IPS-15b (cell line): ENCODE data around the gene VGLL2.

Source experiments
- H3K27me3 ChIP-seq: one replicate; pipeline ENCODE4 v1.6.1; 2013; ENCODE audit warnings: low read length; ENCODE audit not compliant: control insufficient read depth, insufficient read depth
- H3K36me3 ChIP-seq: one replicate; pipeline ENCODE4 v1.6.1; 2013; ENCODE audit warnings: low read length; ENCODE audit not compliant: control insufficient read depth, insufficient read depth
- H3K4me1 ChIP-seq: one replicate; pipeline ENCODE4 v1.6.1; 2013; ENCODE audit warnings: mild to moderate bottlenecking, low read length; ENCODE audit not compliant: control insufficient read depth, insufficient read depth
- H3K4me3 ChIP-seq: one replicate; pipeline ENCODE4 v1.5.1; 2013; ENCODE audit warnings: low read depth, low read length
- H3K9ac ChIP-seq: one replicate; pipeline ENCODE4 v1.6.1; 2013; ENCODE audit warnings: low read depth, mild to moderate bottlenecking, low read length
- H3K9me3 ChIP-seq: one replicate; pipeline ENCODE4 v1.6.1; 2013; ENCODE audit warnings: mild to moderate bottlenecking, low read length; ENCODE audit not compliant: control insufficient read depth, insufficient read depth

Gene VGLL2

GRCh38 chr6:117270843-117271507 lies 5.6 kb downstream of the VGLL2 start:
- Histone ChIP-seq H3K9ac (no peak overlapping the region), H3K4me1 (peaks cover 4% of the 10 kb centered on the region), H3K4me3 (peak overlapping the region; percentile 54), H3K36me3 (no peaks in the 10 kb centered on the region), H3K27me3 (peaks cover 98% of the 10 kb centered on the region), H3K9me3 (no peaks in the 10 kb centered on the region)

GRCh38 chr6:117272032-117272866 lies 6.9 kb downstream of the VGLL2 start:
- Histone ChIP-seq H3K4me1 (peaks cover 2% of the 10 kb centered on the region), H3K27me3 (peaks cover 88% of the 10 kb centered on the region), H3K36me3 (no peaks in the 10 kb centered on the region), H3K9ac (no peak overlapping the region), H3K4me3 (peak overlapping the region; percentile 6), H3K9me3 (no peaks in the 10 kb centered on the region)

- H3K27me3 ChIP-seq, result peaks cover 81% of the 10 kb centered on the region
- no peaks in the 10 kb centered on the region for H3K9me3 ChIP-seq
- H3K4me3 ChIP-seq, result no peak overlapping the region
- no peaks in the 10 kb centered on the region for H3K36me3 ChIP-seq
- H3K4me1 ChIP-seq, result peaks cover 1% of the 10 kb centered on the region
- no peak overlapping the region for H3K9ac ChIP-seq
These were observed 7.5 kb downstream of the VGLL2 start for GRCh38 chr6:117272891-117273290.

- H3K4me1 ChIP-seq, result no peaks in the 10 kb centered on the region
- H3K4me3 ChIP-seq, result no peak overlapping the region
- peaks cover 58% of the 10 kb centered on the region for H3K27me3 ChIP-seq
- H3K9ac ChIP-seq, result no peak overlapping the region
- no peaks in the 10 kb centered on the region for H3K9me3 ChIP-seq
- H3K36me3 ChIP-seq, result no peaks in the 10 kb centered on the region
These were observed 9.8 kb downstream of the VGLL2 start for GRCh38 chr6:117275205-117275604.

DNA sequence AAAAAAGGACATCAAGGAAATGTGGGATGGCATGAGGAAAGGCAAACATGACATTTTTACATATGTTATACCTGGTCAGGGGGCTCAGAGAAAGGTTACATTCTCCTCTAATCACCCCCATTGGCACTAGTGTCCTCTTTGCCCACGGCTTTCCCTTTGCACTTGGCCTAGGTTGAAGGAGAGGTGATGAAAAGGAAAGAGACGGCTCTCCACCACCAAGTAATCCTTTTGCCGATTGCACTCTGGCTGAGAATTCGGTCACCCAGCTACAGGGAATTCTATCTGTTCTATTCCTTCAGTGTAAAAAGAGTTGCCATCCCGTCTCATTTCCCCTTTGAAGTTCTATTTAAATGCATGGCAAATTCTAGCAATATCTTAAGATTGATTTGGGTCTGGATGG lies 10.4 kb downstream of the VGLL2 start:
- H3K9ac ChIP-seq, result no peak overlapping the region
- H3K27me3 ChIP-seq, result peaks cover 55% of the 10 kb centered on the region
- no peaks in the 10 kb centered on the region for H3K36me3 ChIP-seq
- H3K4me3 ChIP-seq, result no peak overlapping the region
- H3K9me3 ChIP-seq, result no peaks in the 10 kb centered on the region
- H3K4me1 ChIP-seq, result no peaks in the 10 kb centered on the region

- Histone ChIP-seq H3K9ac (no peak overlapping the region), H3K9me3 (no peaks in the 10 kb centered on the region), H3K4me1 (no peaks in the 10 kb centered on the region), H3K36me3 (no peaks in the 10 kb centered on the region), H3K4me3 (no peak overlapping the region), H3K27me3 (peaks cover 43% of the 10 kb centered on the region)
These were observed 11.5 kb downstream of the VGLL2 start for GRCh38 chr6:117276778-117277316.

- H3K9me3 ChIP-seq, result no peaks in the 10 kb centered on the region
- H3K9ac ChIP-seq, result no peak overlapping the region
- H3K4me3 ChIP-seq, result no peak overlapping the region
- H3K4me1 ChIP-seq, result no peaks in the 10 kb centered on the region
- H3K27me3 ChIP-seq, result peaks cover 3% of the 10 kb centered on the region
- H3K36me3 ChIP-seq, result no peaks in the 10 kb centered on the region
These were observed 15.6 kb downstream of the VGLL2 start for GRCh38 chr6:117280922-117281321.

GRCh38 chr6:117288083-117288715 lies 22.8 kb downstream of the VGLL2 start:
- Histone ChIP-seq H3K9ac (no peak overlapping the region), H3K9me3 (no peaks in the 10 kb centered on the region), H3K4me3 (no peak overlapping the region), H3K27me3 (no peaks in the 10 kb centered on the region), H3K4me1 (no peaks in the 10 kb centered on the region), H3K36me3 (no peaks in the 10 kb centered on the region)

DNA sequence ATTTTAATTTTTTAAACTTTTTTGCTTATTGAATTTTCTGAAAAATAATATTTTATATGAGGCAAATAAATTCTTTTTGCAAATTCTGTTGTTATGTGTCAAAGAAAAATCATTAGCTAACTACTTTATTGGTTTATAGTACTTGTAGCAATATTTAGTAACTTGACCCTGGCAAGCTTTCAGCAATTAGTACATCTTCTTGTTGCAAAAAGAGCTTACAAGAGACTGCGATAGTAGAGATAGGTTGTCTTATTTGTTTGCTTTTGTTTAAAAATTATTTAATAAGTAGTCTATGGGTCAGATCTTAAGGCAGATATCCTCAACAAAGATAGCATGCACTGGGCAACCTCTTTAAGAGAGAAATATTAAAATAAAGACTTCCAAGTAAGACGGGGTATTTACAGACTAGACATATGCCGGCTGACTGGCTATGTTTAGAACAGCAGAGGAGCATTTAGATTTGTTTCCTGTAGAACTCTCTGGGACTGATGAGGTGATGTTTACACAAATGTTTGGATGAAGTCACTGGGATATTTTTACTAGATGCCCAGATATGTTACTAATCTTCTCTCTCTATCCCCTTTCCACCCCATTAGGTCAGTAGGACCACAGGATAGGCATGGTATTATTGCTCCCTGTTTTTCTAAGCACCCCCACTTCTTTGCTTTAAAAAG lies 25.0 kb downstream of the VGLL2 start:
- no peaks in the 10 kb centered on the region for H3K36me3 ChIP-seq
- H3K9me3 ChIP-seq, result no peaks in the 10 kb centered on the region
- no peak overlapping the region for H3K4me3 ChIP-seq
- no peaks in the 10 kb centered on the region for H3K4me1 ChIP-seq
- no peaks in the 10 kb centered on the region for H3K27me3 ChIP-seq
- H3K9ac ChIP-seq, result no peak overlapping the region

- no peaks in the 10 kb centered on the region for H3K27me3 ChIP-seq
- H3K4me1 ChIP-seq, result no peaks in the 10 kb centered on the region
- H3K4me3 ChIP-seq, result no peak overlapping the region
- H3K9me3 ChIP-seq, result no peaks in the 10 kb centered on the region
- no peaks in the 10 kb centered on the region for H3K36me3 ChIP-seq
- no peak overlapping the region for H3K9ac ChIP-seq
These were observed 33.6 kb downstream of the VGLL2 start for GRCh38 chr6:117298941-117299340.

- Histone ChIP-seq H3K36me3 (no peaks in the 10 kb centered on the region), H3K27me3 (no peaks in the 10 kb centered on the region), H3K4me1 (no peaks in the 10 kb centered on the region), H3K9me3 (no peaks in the 10 kb centered on the region), H3K9ac (no peak overlapping the region), H3K4me3 (no peak overlapping the region)
These were observed 38.0 kb downstream of the VGLL2 start for GRCh38 chr6:117303323-117303722.
